Erythroblast (primary cell): ENCODE measurements around the gene NDUFB11.

Experiments
- GATA1 ChIP-seq: IDR thresholded peaks from 2 replicates; pipeline ENCODE4 v1.6.1; 2011; ENCODE audit warnings: low read depth, mild to moderate bottlenecking, control low read depth, low read length, moderate library complexity
- POLR2A ChIP-seq: IDR thresholded peaks from 2 replicates; pipeline ENCODE4 v1.6.1; 2011; ENCODE audit warnings: mild to moderate bottlenecking, low read length

DNA sequence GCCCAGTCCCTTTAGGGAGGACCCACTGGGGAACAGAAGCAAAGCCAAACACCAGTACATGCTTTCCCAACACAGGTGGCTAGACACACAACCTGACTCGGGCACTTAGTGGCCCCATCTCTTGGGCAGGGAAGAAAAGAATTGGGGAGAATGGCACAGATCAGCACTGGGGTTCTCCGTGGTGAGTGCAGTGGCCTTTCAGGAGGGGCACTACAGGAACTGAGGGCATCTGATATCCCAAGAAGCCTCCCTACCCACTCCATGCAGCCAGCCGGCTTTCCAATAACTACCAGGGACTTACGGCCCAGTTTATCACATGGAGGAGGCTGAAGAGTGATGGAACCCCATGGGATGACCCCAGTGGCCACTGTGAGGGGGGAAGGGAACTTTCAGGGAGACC lies 43.3 kb downstream of the NDUFB11 start:
- no peak for TF ChIP-seq POLR2A
- TF ChIP-seq GATA1: no peak
